ENCODE measurements around the gene ANKRD55.
"Not testable (repeated sequence)": the region's sequence is repeated elsewhere in the genome, so short reads cannot be mapped to it uniquely, and the experiment has no call there.

Gene ANKRD55

DNA sequence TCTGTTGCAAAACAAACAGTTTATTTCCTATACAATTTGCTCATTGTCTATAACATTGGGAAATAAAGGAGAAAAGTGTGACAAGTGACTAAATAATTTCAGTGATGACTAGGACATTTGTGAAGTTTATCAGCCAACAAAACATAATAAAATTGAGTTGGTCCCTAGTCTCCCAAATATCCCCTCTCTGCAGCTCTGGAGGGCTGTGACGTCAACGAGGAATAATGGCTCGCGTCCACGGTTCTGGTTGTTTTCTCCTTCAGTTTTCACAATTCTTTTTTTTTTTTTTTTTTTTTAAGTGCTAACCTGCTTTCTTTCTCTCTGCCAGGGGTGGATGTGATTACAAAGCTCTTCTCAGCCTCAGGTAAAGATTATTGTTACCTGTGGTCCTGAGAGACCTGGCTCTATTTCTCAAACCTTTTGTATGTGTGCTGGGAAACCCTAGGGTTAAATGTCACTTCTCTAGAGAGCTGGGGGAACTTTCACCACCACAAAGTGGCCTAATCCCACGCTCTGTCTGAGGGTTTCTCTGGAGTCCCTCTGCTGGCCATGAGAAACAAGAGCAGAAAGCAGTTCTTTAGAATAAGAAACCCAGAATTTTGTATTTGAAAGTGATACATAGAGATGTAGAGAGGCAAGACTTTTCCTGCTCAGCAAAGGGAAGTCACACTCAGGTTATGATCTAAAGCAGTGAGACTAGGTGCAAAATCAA lies 36.2 kb upstream of the ANKRD55 start:
- Histone ChIP-seq H3K4me3 (ENCODE audit: low read depth, low read length) (no peak overlapping the region), H3K9me3 (ENCODE audit: severe bottlenecking) (no peaks in the 10 kb centered on the region), H3K27me3 (ENCODE audit: insufficient read depth, low read depth, severe bottlenecking) (no peaks in the 10 kb centered on the region), H3K36me3 (no peaks in the 10 kb centered on the region), H3K27ac (no peak overlapping the region)
- peak; percentile 43 for DNase-seq
- peak; percentile 36; the same call in 1 of the 2 replicates for TF ChIP-seq CTCF (IDR thresholded peaks at IDR 0.05; ENCODE audit: low read depth, low read length)

GRCh38 chr5:56268707-56269106 lies 35.6 kb upstream of the ANKRD55 start:
- not testable (repeated sequence) for H3K36me3 ChIP-seq; H3K27ac ChIP-seq; DNase-seq; H3K9me3 ChIP-seq (ENCODE audit: severe bottlenecking); H3K4me3 ChIP-seq (ENCODE audit: low read depth, low read length); H3K27me3 ChIP-seq (ENCODE audit: insufficient read depth, low read depth, severe bottlenecking)

GRCh38 chr5:56267856-56268255 lies 34.7 kb upstream of the ANKRD55 start:
- no peak for DNase-seq
- no peak for TF ChIP-seq CTCF (IDR thresholded peaks at IDR 0.05; ENCODE audit: low read depth, low read length)
- H3K27me3 ChIP-seq (ENCODE audit: insufficient read depth, low read depth, severe bottlenecking) = no peaks in the 10 kb centered on the region
- H3K36me3 ChIP-seq = no peaks in the 10 kb centered on the region
- no peaks in the 10 kb centered on the region for H3K9me3 ChIP-seq (ENCODE audit: severe bottlenecking)
- H3K27ac ChIP-seq = no peak overlapping the region
- no peak overlapping the region for H3K4me3 ChIP-seq (ENCODE audit: low read depth, low read length)

- peak; percentile 59 for DNase-seq
These were observed 31.4 kb upstream of the ANKRD55 start for GRCh38 chr5:56264417-56265025.

GRCh38 chr5:56262279-56262678 lies 29.1 kb upstream of the ANKRD55 start:
- TF ChIP-seq CTCF (IDR thresholded peaks at IDR 0.05; ENCODE audit: low read depth, low read length) = no peak
- no peak overlapping the region for H3K27ac ChIP-seq
- no peaks in the 10 kb centered on the region for H3K27me3 ChIP-seq (ENCODE audit: insufficient read depth, low read depth, severe bottlenecking)
- H3K9me3 ChIP-seq (ENCODE audit: severe bottlenecking) = no peaks in the 10 kb centered on the region
- DNase-seq = no peak
- no peak overlapping the region for H3K4me3 ChIP-seq (ENCODE audit: low read depth, low read length)
- no peaks in the 10 kb centered on the region for H3K36me3 ChIP-seq

More at GRCh38 chr5:56264417-56265025, 31.4 kb upstream of the ANKRD55 start:
- H3K4me3 ChIP-seq (ENCODE audit: low read depth, low read length) = no peak overlapping the region
- H3K27me3 ChIP-seq (ENCODE audit: insufficient read depth, low read depth, severe bottlenecking) = no peaks in the 10 kb centered on the region
- H3K9me3 ChIP-seq (ENCODE audit: severe bottlenecking) = no peaks in the 10 kb centered on the region
- TF ChIP-seq CTCF (IDR thresholded peaks at IDR 0.05; ENCODE audit: low read depth, low read length) = peak; percentile 88
- H3K36me3 ChIP-seq = no peaks in the 10 kb centered on the region
- H3K27ac ChIP-seq = no peak overlapping the region

- Histone ChIP-seq H3K27ac (no peak overlapping the region), H3K4me3 (ENCODE audit: low read depth, low read length) (no peak overlapping the region)
- no peak for TF ChIP-seq CTCF (IDR thresholded peaks at IDR 0.05; ENCODE audit: low read depth, low read length)
These were observed 25.9 kb upstream of the ANKRD55 start for GRCh38 chr5:56259002-56259511.

DNA sequence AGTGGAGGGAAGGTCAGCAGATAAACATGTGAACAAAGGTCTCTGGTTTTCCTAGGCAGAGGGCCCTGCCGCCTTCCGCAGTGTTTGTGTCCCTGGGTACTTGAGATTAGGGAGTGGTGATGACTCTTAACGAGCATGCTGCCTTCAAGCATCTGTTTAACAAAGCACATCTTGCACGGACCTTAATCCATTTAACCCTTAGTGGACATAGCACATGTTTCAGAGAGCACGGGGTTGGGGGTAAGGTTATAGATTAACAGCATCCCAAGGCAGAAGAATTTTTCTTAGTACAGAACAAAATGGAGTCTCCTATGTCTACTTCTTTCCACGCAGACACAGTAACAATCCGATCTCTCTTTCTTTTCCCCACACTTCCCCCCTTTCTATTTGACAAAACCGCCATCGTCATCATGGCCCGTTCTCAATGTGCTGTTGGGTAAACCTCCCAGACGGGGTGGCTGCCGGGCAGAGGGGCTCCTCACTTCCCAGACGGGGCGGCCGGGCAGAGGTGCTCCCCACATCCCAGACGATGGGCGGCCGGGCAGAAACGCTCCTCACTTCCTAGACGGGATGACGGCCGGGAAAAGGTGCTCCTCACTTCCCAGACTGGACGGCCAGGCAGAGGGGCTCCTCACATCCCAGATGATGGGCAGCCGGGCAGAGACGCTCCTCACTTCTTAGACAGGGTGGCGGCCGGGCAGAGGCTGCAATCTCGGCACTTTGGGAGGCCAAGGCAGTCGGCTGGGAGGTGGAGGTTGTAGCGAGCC lies 24.8 kb upstream of the ANKRD55 start:
- H3K27me3 ChIP-seq (ENCODE audit: insufficient read depth, low read depth, severe bottlenecking); H3K9me3 ChIP-seq (ENCODE audit: severe bottlenecking); H3K36me3 ChIP-seq; H3K27ac ChIP-seq; DNase-seq; H3K4me3 ChIP-seq (ENCODE audit: low read depth, low read length): not testable (repeated sequence)

More at GRCh38 chr5:56259002-56259511, 25.9 kb upstream of the ANKRD55 start:
- no peaks in the 10 kb centered on the region for H3K9me3 ChIP-seq (ENCODE audit: severe bottlenecking)
- H3K27me3 ChIP-seq (ENCODE audit: insufficient read depth, low read depth, severe bottlenecking) = no peaks in the 10 kb centered on the region
- H3K36me3 ChIP-seq = no peaks in the 10 kb centered on the region
- no peak for DNase-seq

Data from WERI-Rb-1 (cell line).